NOMO-1 treated with DMSO at 0.1 percent for 48 hours (cell line): ENCODE data around the gene PIK3IP1.
A peak's percentile ranks its signal among the peaks of the same experiment; 100 is the strongest.
"Not testable (repeated sequence)": the region's sequence is repeated elsewhere in the genome, so short reads cannot be mapped to it uniquely, and the experiment has no call there.

Experiments used
- DNase-seq: peaks from one replicate; lab custom pipeline; 2025; ENCODE audit not compliant: unreplicated experiment; lab: John Stamatoyannopoulos, UW

Gene PIK3IP1

GRCh38 chr22:31253949-31254348 is 38.3 kb downstream of the PIK3IP1 start:
- no peak for DNase-seq

DNA sequence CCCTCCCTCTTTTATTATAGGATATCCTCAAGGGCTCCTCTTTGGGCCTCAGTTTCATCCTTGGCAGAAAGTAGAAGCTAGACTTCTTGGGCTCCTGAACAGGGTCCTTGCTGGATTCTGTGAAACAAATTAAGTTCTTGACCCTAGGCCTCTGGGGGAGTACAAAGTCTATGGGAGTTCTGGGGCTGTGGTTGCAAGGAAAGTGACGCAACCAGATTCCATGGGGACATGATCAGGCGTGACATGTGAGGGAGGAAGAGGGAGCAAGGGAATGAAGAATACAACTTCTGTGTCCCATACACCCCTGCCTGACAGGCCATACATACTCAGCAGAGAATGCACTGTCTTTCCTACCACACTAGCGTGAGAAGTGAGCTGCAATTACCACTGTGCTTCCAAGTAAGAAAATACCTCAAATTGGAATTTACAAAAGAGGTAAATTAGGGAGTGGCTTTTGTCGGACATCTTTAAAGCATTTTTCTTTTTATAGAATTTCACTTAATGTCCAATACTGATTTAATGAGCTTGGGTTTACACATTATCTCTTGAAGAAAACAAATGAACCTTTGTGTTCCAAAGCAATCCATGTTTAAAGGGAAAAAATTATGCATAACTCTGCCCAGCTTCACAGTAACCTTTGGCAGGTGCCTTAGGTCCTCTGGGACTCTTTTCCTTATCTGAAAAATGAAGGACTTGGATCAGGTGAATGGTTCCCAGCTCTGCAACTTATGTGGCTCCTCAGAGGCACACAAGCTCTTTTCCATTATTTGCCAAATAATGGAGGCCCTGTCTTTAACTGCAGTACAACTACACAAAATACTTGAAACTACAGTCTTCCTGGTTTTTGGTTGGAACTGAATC is 41.3 kb downstream of the PIK3IP1 start:
- DNase-seq = no peak

DNA sequence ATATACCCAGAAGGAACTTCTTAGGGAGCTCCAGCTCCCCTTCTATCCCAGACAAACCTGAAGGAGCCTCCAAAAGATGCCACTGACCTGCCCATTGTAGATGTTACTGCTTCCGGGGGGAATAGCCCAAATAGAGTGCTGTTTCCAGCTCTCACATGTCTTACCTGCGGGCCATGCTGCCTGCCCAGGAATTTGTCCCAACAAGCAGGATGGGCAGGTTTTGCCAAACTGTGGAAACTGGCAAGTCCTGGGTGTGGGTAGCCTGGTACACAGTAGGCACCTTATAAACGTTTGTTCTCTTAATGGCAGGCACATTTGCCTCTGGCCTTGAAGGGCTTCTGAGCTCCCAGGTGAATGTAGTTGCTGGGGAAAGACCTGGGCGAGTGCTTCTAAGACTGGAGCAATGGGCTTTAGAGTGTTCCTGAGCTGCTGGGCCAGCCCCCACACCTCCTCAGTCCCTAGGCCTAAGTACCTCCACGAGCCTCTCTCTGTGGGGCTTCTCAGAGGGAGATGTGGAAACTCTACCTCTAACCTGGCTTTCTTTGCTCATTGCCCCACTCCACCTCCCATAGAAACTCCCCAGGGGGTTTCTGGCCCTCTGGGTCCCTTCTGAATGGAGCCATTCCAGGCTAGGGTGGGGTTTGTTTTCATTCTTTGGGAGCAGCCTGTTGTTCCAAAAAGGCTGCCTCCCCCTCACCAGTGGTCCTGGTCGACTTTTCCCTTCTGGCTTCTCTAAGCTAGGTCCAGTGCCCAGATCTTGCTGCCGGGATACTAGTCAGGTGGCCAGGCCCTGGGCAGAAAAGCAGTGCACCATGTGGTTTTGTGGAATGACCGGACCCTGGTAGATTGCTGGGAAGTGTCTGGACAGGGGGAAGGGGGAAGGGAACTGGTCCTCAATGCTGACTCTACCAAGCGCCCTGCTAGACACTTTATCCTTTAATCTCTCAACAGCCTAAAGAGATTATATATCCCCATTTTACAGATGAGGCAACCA is 43.0 kb downstream of the PIK3IP1 start:
- no peak for DNase-seq

DNA sequence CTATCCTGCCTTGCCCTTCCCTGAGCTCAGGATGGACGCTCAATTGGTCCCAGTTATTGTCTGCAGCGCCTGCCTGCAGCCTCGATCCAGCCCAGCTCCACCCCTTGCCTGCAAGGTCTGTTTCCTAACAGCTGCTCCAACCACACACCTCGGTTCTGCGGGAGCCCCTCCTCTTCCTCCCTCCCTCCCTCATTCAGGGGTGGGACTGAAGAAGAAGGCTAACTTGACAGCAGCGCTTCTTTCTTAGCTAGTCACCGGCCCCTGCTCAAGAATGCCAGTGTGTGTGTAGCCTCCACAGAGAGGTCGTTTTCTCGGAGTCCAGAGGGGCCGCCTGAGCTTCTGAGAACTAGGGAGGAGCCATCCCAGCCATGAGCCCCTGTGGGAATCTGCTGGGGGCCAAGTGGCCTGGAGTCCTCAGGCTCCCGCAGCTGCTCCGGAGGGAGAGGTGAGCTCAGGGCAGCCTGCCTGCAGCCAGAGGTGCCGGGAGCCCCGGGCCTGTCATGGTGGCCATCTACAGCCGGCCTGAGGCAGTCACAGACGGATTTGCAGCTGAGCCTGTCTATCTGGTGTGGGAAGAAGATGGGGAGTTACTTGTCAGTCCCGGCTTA is 44.0 kb downstream of the PIK3IP1 start:
- DNase-seq = peak; percentile 60

DNA sequence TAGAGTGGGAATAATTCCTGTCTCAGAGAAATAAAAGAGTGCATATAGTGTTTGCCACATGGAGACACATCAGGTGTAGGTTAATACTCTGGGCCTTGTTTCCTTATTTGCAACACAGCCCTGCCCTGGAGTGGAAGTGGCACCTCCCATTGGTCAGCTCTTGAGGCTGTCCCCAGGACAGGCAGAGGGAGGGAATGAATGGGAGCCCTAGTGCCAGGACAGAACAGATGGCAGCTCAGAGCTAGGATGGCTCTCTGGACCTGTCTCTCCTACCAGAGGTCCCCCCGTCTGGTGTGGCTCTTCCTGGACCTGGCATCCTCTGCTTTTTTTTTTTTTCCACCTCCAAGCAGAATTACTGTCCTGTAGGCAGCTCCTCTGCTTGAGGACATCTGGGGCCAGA is 44.6 kb downstream of the PIK3IP1 start:
- no peak for DNase-seq

DNA sequence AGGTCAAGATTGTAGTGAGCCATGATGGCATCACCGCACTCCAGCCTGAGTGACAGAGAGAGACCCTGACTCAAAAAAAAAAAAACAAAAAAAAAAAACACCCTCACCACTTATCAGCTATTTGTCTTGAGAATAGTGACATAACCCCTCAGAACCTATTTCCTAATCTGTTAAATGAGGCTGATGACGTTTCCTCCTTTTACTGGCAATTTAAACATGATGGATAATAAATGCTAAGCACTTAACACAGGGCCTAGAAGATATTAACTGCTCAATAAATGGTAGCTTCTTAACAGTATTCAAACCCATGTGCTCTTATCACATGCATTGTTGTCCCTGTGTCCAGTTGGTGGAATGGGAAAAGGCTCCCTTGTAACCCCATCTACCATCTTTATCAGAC is 45.6 kb downstream of the PIK3IP1 start:
- DNase-seq = no peak

GRCh38 chr22:31245998-31246397 is 46.3 kb downstream of the PIK3IP1 start:
- not testable (repeated sequence) for DNase-seq

GRCh38 chr22:31244943-31245451 is 47.3 kb downstream of the PIK3IP1 start:
- no peak for DNase-seq

DNA sequence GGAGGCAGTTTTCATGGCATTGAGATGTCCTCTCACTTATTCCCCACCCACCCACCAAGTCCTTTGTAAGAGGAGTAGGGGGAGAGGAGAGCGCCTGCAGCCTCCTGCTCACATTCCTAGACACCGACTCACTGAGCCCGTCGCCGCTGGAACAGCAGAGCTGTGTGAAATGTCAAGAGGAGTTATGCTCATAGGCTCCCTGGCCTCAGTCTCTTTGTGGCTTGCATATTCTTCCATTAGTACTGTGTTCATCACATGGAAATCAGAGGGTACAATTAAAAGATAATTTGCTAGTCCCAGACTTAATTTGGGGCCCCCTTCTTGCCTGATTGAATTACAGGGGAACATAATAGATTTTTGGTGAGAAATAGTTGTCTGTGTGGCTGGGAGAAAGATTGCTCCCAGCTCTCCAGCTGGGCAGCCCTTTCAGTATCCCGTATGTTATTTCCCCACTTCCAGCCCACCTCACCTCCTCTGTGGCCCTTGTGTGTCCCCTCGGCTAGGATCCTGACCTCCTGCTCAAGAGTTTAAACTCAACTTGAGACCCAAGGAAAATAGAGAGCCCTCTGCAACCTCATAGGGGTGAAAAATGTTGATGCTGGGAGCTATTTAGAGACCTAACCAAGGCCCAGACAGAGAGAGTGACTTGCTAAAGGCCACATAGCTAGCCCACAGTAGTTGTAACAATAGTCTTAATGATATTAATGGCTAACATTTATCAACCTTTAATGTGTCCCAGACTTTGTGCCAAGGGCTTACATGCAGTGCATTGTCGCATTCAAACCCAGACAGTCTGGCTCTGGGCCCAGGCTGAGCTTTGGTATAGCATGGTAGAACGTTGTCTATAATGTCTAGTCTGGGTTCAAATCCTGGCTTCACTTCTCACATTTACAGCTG is 48.0 kb downstream of the PIK3IP1 start:
- no peak for DNase-seq

- DNase-seq = no peak
Measured at GRCh38 chr22:31243339-31244045, 48.8 kb downstream of the PIK3IP1 start.

GRCh38 chr22:31241936-31242335 is 50.4 kb downstream of the PIK3IP1 start:
- DNase-seq = no peak

DNA sequence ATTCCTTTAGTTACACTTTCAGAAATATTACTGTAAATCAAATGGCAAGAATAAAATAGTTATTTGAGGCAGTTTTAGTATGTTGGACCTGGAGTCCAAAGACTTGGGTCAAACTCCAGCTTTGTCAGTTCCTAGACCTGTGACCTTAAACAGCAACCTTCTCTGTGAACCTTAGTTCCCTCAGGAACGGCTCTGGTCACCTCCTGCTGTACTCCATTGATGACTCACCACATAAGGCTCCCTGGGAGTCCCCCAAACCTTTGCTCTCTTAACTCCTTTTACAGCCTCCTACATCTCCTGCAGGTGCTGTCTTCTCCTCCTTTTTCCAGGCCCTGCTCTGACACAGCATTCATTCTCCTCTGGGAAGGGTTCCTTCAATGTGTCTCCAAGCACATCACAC is 51.1 kb downstream of the PIK3IP1 start:
- DNase-seq = no peak

DNA sequence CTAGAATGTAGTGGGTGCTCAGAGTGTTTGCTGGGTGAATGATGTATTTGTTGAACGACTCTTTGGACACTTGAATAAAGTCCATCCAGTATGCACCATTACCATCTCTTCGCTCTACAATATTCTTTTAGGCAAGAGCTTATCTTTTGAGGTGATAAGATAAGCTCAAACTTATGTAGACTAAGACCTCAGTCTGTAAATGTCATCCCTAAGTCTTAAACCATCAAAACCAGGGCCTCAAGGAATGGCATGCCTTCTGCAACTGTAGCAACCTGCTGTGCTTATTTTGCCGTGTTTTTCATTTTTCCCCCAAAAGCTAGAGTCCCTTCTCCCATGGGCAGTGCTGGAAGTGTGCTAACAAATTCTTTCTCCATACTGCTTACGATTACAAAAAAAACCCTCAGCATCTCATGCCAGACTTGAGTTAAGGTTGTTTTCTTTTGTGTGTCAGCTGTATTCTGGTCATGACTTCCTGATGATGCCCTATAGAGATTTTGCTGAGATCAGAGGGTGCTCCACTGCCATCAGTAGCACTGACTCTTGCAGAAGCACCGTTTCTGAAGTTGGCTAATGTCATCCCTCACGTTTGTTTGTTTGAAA is 52.4 kb downstream of the PIK3IP1 start:
- DNase-seq = no peak

GRCh38 chr22:31238057-31238456 is 54.2 kb downstream of the PIK3IP1 start:
- DNase-seq = no peak

GRCh38 chr22:31236044-31236443 is 56.2 kb downstream of the PIK3IP1 start:
- not testable (repeated sequence) for DNase-seq

DNA sequence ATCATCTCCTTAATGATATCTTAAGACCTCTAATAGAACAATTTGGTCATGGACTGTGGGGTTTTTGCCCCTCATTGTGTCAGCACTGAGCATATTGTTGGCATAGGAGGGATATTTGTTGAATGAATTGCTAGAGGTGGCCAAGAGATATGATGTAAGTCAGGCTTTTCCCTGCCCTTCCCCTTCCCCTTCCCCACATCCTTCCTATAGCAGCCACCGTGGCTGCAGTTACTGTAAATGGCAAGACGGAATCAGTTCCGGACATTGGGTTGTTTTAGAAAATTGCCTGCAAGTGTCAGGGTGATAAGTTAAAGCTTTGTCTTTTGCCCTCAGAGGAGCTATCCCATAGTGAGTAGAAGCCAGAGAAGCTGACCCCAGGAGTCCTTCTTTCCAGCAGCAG is 57.2 kb downstream of the PIK3IP1 start:
- DNase-seq = no peak

- DNase-seq = peak; percentile 39
Measured at GRCh38 chr22:31233001-31233400, 59.3 kb downstream of the PIK3IP1 start.
